NCI-H2081 (cell line): ENCODE data around the gene MAGED2.
"Not testable (repeated sequence)": the region's sequence is repeated elsewhere in the genome, so short reads cannot be mapped to it uniquely, and the experiment has no call there.

Experiments
- DNase-seq, 2 experiments: peaks; one replicate each; lab custom pipeline; 2025; lab: John Stamatoyannopoulos, UW

Gene MAGED2

DNA sequence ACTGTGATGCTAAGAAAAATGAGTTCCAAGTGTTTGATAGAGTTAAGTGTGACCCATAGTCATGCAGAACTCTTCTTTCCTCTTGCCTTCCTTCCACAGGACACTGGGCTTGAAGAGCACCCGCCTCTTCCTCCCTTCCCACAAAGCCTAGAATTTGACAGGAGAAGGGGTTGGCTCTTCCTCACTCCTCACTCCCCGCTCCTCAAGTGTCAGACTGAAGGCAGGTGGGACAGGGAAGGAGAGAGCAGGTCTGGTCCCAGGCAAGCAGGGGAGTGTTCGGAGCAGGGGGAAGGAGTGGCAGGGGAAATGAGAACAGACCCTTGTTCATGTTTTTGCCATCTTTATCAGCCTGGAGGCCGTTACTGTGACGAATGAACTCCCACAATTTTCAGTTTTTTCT, 10.7 kb downstream of the MAGED2 start:
- DNase-seq = no peak

DNA sequence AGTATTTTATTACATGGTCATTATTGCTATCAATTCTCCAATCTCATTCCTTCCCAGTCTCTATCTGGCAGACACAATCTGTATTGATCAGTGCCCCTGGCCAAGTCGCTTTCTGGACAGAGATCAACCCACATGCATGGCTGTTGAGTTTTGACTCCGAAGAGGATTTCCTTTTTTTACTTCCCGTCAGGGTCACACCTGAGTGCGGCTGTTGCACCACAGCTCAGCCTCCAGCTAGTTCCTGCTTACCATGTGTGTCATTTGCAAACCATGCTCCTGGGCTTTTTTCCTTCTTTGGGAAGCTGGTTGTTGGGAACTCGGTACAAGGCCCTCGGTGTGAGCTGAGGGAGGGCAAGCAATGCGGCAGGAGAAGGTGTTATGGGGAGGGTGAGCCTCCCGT, 11.7 kb downstream of the MAGED2 start:
- no peak for DNase-seq

DNA sequence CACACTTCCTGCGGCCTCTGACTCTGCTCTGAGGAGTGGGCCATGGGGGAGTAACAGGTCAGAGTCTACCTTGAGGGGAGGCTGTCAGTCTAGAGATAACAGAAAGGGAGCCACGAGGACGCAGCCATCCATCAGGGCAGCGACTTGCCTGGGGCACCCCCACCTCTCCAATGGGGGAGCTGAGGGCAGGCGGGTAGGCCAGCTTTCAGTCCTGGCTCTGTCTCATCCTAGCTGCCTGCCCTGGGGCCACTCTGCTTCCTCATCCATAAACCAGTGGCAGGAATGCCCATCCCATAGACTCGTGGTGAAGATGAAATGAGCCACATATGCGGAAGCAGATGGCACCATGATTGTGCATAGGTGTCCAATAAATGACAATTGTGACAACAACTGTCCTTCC, 13.2 kb downstream of the MAGED2 start:
- no peak for DNase-seq

DNA sequence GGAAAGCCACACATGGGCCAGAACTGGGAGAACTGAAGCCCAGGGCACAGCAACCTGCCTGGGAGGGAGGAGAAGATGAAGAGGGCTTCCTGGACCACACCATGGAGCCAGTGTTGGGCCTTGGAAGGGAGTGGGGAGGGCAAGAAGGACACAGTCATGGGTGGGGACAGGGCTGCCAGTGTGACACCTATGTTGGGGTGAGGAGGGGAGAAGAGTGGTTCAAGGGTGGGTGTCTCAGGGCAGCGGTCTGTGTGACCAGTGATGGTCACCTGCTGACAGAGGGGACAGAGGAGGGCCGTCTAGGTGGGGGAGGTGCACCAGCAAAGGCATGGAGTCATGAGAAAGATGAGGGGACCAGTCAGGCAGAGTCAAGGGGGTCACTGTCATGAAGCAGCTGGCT, 13.8 kb downstream of the MAGED2 start:
- DNase-seq = no peak

DNA sequence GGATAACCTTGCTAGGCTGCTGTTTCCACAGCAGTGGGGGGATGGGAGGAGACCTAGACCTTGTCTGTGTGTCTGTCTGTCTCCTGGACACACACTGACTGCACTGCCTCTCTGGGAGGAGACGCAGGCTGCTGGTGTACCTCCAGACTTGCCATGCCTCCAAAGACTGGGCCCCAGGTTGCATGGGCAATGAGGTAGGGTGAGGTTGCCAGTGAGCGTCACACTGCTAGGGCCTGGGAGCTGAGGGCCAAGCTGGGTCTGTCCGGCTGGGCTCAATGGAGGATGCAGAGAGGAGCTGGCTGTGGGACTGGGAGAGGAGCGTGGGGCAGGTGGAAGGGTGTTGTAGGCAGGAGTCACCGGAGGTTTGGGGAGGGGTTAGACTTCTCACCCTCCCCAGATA, 16.6 kb downstream of the MAGED2 start:
- DNase-seq = no peak

DNA sequence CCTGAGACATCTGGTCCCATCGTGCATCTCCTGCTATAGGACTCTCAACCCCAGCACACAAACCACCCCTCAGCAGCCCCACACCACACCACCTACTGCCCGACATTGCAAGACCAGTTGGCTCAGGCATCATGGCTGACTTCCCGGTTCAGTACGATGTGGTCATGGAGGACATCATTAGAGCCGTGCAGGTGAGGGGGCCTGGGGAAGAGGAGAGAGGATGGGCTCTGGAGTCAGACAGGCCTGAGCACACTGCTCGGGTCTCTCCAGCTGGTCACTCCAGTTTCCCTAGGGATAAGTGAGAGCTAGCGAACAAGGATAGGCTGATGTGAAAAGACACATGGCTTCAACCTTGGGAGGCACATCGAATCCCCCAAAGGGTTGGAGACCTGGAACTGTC, 17.2 kb downstream of the MAGED2 start:
- DNase-seq = no peak

DNA sequence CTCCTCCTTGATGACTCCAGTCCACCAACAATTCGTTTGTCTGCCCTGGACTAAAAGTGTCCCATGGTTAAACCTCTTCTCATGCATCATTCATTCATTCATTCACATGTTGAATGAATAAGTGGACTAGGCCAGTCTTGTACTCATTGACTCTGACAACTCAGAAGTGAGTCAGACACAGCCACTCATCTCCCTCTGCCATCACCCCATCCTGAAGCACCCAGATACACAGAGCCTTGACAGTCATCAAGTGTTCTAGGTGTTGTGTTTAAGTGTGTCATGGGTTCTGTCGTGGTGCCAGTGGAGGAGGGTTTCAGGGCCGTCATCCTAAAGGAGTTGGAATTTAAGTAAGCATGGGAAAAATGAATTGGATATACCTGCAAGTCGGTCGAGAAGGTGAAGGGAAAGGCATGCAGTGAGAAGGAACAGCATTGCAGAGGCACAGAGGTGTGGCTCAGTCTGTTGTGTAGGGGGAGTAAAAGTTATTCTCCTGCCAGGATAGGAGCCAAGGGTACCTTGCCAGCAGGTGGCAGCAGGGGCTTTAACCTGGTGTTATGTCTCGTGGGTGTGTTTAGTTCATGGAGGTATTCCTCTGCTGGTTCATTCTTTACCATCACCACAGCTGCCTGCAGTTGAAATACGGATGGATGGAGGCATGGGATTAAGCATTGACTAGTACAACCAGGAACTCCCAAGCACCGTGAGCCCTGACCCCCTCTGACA, 18.3 kb downstream of the MAGED2 start:
- DNase-seq = no peak

DNA sequence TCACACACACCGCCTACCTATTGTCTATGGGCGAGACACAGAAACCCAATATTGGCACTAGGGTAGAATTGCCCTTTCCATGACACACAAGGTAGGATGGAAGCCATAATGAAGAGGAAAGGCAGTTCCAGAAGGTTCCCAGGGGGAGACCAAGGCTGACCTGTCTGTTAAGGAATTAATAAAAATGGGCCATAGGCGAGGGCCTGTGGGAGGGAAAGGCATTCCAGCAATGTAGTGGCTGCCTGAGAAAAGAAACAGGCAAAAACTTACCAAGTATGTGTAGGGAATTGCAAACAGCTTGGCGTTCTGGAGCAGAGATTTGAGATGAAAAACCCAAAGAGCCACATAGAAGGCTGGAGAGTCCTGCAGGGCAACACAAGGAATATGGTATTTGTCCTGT, 19.1 kb downstream of the MAGED2 start:
- DNase-seq = no peak

DNA sequence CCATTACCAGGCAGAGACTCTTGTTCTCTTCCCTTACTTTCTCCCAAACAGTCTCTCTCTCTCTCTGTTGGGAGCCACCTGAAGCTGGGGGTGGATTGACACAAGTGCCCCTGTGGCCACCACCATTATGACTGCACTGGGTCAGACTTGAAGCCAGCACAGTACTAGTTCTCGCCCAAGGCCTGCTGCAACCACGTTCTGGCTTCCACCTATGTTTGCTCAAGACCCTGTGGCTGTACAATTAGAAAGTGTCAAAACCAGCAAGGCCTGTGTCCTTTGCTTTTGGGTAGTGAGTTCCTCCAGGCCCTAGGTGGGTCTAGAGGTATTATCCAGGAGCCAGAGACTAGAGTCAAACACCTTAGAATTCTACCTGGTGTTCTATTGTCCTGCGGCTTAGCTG, 31.0 kb downstream of the MAGED2 start:
- no peak for DNase-seq

DNA sequence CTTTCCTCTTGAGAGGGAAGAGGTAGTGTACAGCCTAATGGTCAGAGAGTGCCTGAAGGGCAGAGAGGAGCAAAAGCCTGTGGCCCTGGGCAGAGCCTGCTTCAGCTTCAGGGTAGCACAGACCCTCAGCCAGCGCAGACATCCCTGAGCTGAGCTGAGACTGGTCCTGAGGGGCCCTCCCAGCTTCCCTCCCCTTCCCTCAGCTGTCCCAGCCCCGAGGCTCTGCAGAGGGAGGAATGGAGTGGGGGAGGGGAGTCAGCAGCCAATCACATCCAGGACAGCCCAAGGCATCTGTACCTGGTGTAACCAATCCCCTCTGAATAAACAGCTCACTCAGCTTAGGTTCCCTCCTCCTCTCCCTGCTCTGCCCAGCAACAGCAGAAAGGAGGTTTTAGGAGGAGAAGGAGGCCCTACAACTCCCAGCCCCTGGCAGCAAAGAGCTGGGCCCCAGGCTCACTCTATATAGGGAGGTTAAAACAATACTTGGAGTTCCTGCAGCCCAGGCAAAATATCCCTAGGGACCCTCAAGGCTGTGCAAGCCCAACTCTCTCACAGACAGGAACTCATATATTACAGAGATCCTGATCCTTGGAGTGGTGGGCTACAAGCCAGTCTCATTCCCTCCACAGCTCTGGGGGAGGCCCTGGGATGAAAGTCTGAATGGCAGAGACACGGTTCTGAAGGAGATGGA, 33.8 kb downstream of the MAGED2 start:
- not testable (repeated sequence) for DNase-seq

DNA sequence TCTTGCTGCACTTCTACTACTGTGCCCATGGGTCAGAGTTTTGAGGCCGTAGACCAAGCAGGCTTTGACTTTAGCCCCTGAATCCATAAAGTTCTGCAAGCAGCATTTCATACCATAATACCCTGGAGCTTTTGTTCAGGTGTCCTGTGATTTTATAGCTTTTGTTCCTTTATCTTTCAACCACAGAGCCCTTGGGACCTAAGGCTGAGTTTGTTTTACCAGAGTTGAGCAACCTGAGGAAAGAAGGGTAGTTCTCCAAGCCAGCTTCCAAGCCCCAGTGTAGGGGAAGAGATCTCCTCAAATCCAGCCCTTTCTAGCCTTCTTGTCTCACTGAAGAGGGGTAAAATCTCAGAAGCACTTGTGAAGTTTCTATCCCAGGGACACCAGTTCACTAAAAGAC, 35.1 kb downstream of the MAGED2 start:
- DNase-seq = no peak

DNA sequence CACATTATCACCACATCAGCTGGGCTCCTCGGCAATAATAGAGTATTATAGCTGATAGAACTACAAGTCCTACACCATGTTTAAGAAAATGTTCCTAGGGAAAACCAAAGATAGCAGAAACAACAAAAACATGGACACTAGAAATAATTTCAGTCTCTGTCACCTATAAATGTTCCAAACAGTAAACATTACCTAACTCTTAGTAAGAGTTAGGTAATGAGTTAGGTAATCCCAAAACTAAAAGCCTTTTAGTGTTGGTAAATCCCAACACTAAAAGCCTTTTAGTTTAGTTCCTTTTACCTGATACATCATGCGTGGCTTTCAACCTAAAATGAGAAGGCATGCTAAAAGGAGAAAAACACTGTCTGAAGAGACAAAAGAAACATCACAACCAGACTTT, 35.5 kb downstream of the MAGED2 start:
- no peak for DNase-seq

DNA sequence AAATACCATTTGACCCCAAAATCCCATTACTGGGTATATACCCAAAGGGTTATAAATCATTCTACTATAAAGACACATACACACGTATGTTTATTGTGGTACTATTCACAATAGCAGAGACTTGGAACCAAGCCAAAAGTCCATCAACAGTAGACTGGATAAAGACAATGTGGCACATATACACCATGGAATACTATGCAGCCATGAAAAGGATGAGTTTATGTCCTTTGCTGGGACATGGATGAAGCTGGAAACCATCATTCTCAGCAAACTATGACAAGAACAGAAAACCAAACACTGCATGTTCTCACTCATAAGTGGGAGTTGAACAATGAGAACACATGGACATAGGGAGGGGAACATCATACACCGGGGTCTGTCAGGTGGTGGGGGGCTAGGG, 40.2 kb downstream of the MAGED2 start:
- DNase-seq = not testable (repeated sequence)

DNA sequence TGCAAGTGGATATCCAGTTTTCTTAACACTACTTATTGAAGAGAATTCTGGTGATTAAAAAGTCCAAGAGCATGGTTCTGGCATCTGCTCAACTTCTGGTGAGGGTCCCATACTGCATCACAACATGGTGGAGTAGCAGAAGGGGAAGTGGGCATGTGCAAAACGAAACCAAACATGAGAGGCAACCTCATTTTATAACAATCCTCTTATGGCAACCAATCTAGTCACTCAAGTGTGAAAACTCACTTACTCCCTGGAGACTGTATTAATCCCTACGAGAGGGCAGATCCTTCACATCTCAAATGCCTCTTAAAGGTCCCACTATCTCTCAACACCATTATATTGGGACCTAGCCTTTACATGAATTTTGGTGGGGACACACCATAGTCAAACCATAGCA, 57.7 kb downstream of the MAGED2 start:
- DNase-seq = no peak
